Activated CD4-positive, CD25-positive, alpha-beta regulatory T cell (primary cell): ENCODE results near the gene RSPH6A.

Experiments
- DNase-seq, 4 experiments: peaks; one replicate each; lab custom pipeline; 2025; lab: John Stamatoyannopoulos, UW

The RSPH6A gene

GRCh38 chr19:45825263-45825605 lies 10.1 kb upstream of the RSPH6A start:
- DNase-seq: no peak

DNA sequence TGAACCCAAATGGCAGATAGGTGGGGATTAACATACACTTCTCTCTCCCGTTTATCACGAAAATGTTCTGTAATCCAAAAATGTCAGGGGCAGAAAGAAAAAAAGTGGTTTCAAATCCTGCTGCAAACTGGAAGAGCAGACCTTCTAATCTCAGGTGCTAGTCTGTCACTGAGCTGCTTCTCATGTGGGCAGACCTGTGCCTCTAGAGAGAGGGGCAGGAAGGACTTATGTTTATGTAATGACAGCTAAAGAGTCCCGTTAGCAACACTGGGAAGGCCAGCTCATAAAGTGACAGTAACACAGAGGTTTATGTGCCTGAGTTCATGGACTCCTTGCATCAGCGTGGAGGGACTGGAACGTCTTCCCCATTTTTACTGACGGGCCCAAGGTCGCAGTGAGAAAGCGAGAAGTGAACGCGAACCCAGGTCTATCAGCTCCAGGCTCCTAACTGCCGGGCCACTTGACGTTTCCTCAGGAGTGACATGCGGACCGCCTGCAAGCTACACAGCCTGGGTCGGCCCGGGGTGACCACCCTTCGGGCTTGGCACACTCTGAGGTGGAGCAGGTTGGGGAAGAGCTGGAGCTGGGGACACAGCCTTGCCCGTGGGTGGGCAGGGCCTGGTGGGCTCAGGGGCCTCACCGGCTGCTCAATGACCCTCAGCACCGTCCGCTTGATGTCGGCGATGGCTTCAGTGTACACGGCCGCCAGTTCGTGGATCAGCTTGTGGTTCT lies 9.6 kb upstream of the RSPH6A start:
- DNase-seq: no peak

GRCh38 chr19:45824041-45824471 lies 8.9 kb upstream of the RSPH6A start:
- no peak for DNase-seq

GRCh38 chr19:45823182-45823581 lies 8.1 kb upstream of the RSPH6A start:
- no peak for DNase-seq

DNA sequence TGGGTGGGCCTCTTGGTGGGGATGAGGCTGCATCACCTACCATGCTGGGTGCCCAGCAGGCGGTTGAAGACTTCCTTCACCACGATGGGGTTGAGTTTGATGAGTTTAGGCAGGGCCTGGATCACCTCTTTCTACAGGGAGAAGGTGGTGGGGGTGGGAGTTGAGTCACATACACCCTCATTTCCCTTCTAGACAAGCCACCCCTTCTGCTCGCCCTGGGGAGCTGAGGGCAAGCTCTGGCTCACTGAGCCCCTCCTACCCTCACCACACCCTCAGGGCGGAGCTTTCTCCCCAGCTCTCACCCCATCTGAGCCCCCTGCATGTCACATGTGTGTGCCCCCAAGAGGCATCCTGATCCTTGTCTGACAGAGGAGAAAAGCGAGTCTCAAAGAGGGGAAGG lies 7.6 kb upstream of the RSPH6A start:
- no peak for DNase-seq

DNA sequence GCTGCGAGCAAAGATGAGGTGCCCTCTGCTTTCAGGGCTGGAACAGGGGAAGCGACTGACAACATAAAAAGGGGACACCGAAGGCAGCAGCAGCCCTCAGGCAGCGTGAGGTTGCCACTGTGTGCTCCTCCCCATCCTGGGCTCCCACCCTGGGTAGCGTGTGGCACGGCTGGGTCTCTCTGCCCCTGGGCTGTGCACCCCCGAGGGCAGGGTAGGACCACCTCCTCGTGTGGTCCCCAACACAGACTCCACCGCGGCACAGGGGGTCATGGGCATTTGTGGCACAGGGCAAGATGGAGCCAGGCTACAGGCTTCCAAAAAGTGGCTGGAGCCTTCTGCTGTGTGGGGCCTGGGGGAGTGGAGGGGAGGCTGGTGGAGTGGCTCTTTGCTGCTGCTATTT lies 6.5 kb upstream of the RSPH6A start:
- DNase-seq: no peak

DNA sequence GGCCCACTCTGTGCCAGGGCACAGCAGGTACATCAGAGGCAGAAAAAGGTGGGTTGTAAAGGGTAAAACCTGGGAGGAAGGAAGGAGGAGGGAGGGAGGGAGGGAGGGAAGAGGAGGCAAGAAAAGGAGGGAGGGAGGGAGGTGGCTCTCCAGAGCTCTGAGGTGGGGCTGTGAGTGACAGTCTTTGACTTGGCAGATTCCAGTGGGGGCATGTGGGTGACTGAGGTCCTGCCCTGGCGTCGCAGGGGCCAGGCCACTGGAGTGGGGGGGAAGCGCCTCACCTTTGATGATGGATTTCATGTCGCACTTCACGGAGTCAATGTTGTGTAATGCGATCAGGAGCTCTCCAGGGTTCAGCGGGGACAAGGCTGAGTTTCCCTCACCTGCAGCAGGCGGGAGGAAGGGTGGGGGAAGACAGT lies 6.0 kb upstream of the RSPH6A start:
- DNase-seq: no peak

DNA sequence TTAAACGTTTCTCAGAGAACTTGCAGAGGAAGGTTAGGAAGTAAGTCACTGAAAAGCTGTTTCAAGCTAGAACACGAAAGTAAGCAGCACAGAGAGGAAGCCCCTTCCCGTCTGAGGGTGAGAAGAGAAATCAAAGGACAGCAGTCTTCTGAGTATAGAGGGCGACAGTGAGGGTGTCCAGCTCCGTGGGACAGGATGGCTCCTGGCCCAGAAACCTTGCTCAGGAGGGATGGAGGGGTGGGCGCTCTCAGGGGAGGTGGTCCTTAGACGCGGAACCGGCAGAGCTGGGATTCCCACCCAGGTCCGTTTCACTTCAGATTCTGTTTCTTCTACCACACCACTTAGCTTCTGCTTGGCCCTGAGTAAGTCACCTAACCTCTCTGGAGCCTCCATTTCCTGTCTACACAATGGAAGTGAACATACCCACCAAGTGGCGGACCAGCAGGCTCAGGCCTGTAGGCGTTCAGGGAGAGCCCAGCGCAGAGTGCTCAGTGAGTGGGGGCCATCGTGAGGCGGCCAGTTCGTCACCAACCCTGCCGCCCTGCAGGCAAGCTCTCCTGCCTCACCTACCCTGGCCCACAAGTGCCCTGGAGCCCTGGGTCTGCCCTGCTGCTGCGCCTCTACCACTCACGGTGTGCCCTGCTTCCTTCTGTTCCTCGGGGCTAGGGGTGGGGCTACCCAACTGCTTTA lies 5.5 kb upstream of the RSPH6A start:
- DNase-seq: no peak

GRCh38 chr19:45819769-45820168 lies 4.7 kb upstream of the RSPH6A start:
- DNase-seq: no peak

- DNase-seq: no peak
Measured at GRCh38 chr19:45817725-45818301, 2.7 kb upstream of the RSPH6A start.

DNA sequence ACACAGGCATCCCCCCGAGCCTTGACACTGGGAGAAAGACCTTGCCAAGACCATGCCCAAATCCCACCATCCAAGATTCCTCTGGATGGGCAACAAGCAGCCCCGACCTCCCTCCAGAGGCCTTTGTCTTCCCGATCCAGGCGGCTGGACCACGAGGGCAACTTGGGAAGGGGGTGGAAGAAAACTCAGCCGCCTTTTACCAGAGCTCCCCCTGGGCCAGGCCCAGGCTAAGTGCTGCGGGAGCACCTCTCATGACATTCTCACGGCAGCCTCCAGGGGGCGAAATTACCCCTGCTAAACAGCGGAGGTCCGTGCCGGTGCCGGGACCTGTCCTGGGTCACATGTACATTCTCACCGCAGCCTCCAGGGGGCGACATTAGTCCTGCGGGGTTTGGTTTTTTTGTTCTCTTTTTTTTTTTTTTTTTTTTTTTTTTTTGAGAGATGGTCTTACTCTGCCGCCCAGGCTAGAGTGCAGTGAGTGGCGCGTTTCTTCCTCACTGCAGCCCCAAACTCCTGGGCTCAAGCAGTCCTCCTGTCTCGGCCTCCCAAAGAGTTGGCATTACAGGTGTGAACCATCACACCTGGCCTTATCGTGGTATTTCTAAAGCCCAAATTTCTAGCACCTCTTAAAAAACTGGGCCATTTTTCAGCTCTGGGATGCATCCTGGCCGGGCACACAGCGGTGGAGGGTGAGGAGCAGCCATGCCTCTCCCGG lies 2.1 kb upstream of the RSPH6A start:
- DNase-seq: peak; percentile 89 to 98 (median 94)

- DNase-seq: no peak
Measured at GRCh38 chr19:45816236-45817009, 1.3 kb upstream of the RSPH6A start.

- DNase-seq: no peak
Measured at GRCh38 chr19:45815481-45816216, 541 bp upstream of the RSPH6A start.

GRCh38 chr19:45814166-45814780 lies 835 bp downstream of the RSPH6A start:
- DNase-seq: no peak

GRCh38 chr19:45812297-45812696 lies 2.8 kb downstream of the RSPH6A start:
- no peak for DNase-seq

- DNase-seq: no peak
Measured at GRCh38 chr19:45809643-45810159, 5.4 kb downstream of the RSPH6A start.

DNA sequence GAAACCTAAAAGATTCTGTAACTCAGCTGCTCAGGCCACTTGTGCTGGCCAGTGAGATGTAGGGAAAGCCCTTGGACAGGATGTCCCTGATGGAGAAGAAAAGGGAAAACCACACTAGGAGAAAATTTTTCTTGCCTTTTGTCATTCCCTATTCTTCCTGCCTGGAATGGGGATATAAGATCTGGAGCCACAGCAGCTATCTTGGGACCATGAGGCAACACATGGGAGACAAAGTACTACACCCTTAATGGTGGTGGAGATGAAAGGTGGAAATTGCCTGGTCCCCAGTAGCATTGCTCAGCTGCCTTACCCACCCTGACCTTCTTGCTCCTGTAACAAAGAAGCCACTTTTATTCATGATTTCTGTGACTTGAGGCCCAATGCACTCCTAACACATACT lies 9.4 kb downstream of the RSPH6A start:
- DNase-seq: no peak

DNA sequence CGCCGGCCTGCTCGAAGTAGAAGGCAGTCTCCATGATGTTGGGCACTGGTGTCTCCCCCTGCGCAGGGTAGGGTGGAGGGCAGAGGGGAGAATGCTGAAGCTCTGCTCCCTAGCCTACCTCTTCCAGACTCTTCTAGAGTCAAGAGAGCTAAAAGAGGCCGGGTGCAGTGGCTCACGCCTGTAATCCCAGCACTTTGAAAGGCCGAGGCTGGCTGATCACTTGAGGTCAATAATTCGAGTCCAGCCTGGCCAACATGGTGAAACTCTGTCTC lies 10.2 kb downstream of the RSPH6A start:
- DNase-seq: no peak

DNA sequence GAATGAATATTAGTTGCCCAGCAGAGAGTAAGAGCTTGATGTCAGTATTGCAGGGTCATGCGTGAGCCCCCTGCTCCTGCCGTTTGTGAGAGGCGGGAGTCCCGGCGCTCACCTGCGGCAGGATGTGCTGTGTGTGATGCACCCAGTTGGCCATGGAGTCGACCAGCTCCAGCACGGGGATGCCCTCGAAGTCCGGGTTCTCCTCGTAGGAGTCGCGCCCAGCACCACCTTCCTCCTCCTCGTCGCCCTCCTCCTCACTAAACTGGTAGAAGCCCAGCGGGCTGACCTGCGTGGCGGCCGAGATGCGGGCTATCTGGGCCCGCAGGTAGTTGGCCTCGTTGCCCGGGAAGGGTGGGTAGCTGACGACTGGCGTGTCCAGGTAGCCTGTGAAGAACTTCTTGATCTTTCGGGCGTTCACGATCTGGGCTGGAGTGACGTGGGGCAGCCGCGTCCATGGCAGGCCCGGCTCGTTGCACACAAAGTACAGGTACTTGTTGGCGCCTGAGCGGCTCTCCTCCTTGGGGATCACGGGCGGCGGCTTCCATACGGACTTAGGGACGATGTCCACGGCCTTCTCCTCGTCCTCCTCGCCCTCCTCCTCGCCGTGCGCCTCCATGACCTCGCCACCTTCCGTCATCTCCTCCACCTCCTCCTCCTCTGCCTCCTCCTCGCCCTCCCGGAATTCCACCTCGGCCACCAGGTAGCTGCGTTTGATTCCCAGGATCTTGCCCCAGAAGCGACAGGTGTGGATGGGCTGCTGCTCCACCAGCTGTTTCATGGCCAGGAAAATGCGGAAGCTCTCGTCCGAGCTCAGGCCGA lies 10.8 kb downstream of the RSPH6A start:
- no peak for DNase-seq

DNA sequence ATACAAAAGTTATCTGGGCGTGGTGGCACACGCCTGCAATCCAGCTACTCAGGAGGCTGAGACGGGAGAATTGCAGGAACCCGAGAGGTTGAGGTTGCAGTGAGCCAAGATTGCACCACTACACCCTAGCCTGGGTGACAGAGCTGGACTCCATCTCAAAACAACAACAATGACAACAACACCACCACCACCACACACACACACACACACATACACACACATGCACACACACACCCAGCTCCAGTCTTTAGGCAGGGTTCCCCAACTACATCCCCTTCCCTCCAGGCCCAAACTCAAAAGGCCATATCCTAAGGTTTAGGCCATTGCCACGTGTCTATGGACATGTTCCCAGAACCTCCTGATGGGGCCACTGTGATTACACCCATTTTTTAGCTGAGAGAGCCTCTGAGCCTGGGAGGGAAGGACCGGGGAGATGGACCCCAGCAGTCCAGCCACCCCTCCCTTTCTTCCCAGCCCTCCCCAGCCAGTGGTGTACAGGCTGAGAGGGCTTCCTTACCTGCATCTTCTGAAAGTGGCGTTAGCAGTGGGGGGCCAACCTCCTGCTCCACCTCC lies 13.4 kb downstream of the RSPH6A start:
- DNase-seq: no peak
